Omental fat pad (tissue), 4 donors: Measurements from ENCODE around the gene GFER. TPM values are rescaled to one million over a fixed set of nuclear protein-coding genes. Genes with fewer than 3 reads are reported as not detected.
"Not testable (repeated sequence)": the region's sequence is repeated elsewhere in the genome, so short reads cannot be mapped to it uniquely, and the experiment has no call there.

Experiments
- ATAC-seq: fragments of 150-250 bp; one replicate; pipeline ENCODE4 v1.9.1; 2016; ENCODE audit warnings: mild to moderate bottlenecking, moderate library complexity; ENCODE audit not compliant: low FRiP score
- DNase-seq: peaks from one replicate; pipeline ENCODE4 v3.0.0-alpha.2; 2019; ENCODE audit warnings: low spot score
- CTCF ChIP-seq, 3 donors: fragments of 450-650 bp; IDR thresholded peaks; one replicate each; pipeline ENCODE4 v1.5.1; 2016 to 2017; ENCODE audit warnings: antibody characterized with exemption in 3 of 3, mild to moderate bottlenecking in 3 of 3, moderate library complexity in 2 of 3
- total RNA-seq, 4 donors: library from RNA; depleted of rRNA; stranded (reverse); fragments of >200 nt; gene quantifications; one replicate each; pipeline ENCODE4 v1.1.0, GENCODE V29; 2016

GFER gene
- total RNA-seq, 4 donors from 2014 or later: 11.9 to 18.4 (median 16.0) TPM

- ATAC-seq (no peak), DNase-seq (no peak)
- TF ChIP-seq CTCF (IDR thresholded peaks at IDR 0.05): no peak
These were observed 22.3 kb downstream of the GFER start for GRCh38 chr16:2006317-2006716.

GRCh38 chr16:2007081-2007836 lies 23.3 kb downstream of the GFER start:
- no peak for ATAC-seq
- TF ChIP-seq CTCF (IDR thresholded peaks at IDR 0.05): no peak
- DNase-seq: no peak

- ATAC-seq (peak; percentile 79), DNase-seq (no peak)
- TF ChIP-seq CTCF (IDR thresholded peaks at IDR 0.05): no peak
These were observed 24.1 kb downstream of the GFER start for GRCh38 chr16:2008009-2008526.

GRCh38 chr16:2008631-2009163 lies 24.7 kb downstream of the GFER start:
- ATAC-seq: peak; percentile 8
- no peak for TF ChIP-seq CTCF (IDR thresholded peaks at IDR 0.05)
- no peak for DNase-seq

GRCh38 chr16:2009164-2009711 lies 25.2 kb downstream of the GFER start:
- ATAC-seq (no peak), DNase-seq (no peak)
- TF ChIP-seq CTCF (IDR thresholded peaks at IDR 0.05): no peak

GRCh38 chr16:2009791-2010510 lies 26.0 kb downstream of the GFER start, which contains the start of gene ZNF598:
ZNF598 (minus strand) TSS chr16:2009821.
- ATAC-seq: peak; percentile 75
- no peak for TF ChIP-seq CTCF (IDR thresholded peaks at IDR 0.05)
- DNase-seq: no peak

- not testable (repeated sequence) for DNase-seq, ATAC-seq
These were observed 27.7 kb downstream of the GFER start for GRCh38 chr16:2011726-2012125.
